Retinal pigment epithelial cell (primary cell): ENCODE measurements around the gene ABCA7.

Experiments
- DNase-seq: peaks from one replicate; pipeline ENCODE4 v3.0.0-alpha.2; 2010; ENCODE audit warnings: low read depth
- H3K4me3 ChIP-seq: 2 replicates; pipeline ENCODE4 v1.5.1; 2011; ENCODE audit warnings: mild to moderate bottlenecking, low read length, control low read depth, moderate library complexity
- CTCF ChIP-seq: conservative IDR thresholded peaks from 2 replicates; pipeline ENCODE4 v1.5.1; 2011; ENCODE audit warnings: low read depth, low read length, control low read depth, inconsistent platforms

ABCA7 gene

GRCh38 chr19:1089891-1090290, 50.0 kb downstream of the ABCA7 start:
- TF ChIP-seq CTCF, result no peak

GRCh38 chr19:1090731-1091543, 51.0 kb downstream of the ABCA7 start:
- DNase-seq, result no peak
- no peak for TF ChIP-seq CTCF
- no peak overlapping the region for H3K4me3 ChIP-seq

More at GRCh38 chr19:1089891-1090290, 50.0 kb downstream of the ABCA7 start:
- H3K4me3 ChIP-seq, result no peak overlapping the region
- DNase-seq, result no peak

GRCh38 chr19:1091544-1092175, 51.8 kb downstream of the ABCA7 start:
- no peak overlapping the region for H3K4me3 ChIP-seq
- DNase-seq, result no peak
- no peak for TF ChIP-seq CTCF

- DNase-seq, result no peak
- no peak overlapping the region for H3K4me3 ChIP-seq
- no peak for TF ChIP-seq CTCF
Observed at GRCh38 chr19:1093330-1093729, 53.4 kb downstream of the ABCA7 start.

GRCh38 chr19:1093811-1094553, 54.1 kb downstream of the ABCA7 start:
- no peak for TF ChIP-seq CTCF
- H3K4me3 ChIP-seq, result peak overlapping the region; percentile 93
- DNase-seq, result no peak

- no peak for DNase-seq
- TF ChIP-seq CTCF, result no peak
- H3K4me3 ChIP-seq, result peak overlapping the region; percentile 93
Observed at GRCh38 chr19:1094655-1094977, 54.7 kb downstream of the ABCA7 start.
